Daoy (cell line): ENCODE results near the gene NUP214. TPM values are rescaled to one million over a fixed set of nuclear protein-coding genes. Genes with fewer than 3 reads are reported as not detected.
"Not testable (repeated sequence)": the region's sequence is repeated elsewhere in the genome, so short reads cannot be mapped to it uniquely, and the experiment has no call there.

Experiments
- DNase-seq: peaks from one replicate; pipeline ENCODE4 v3.0.0-alpha.2; 2015; ENCODE audit warnings: low read depth
- total RNA-seq: library from RNA; depleted of rRNA; stranded (reverse); fragments of >200 nt; shearing (Covaris generic); gene quantifications from 2 replicates; pipeline ENCODE4 v1.2.3, GENCODE V29; 2014

The NUP214 gene
- total RNA-seq, 1 experiment from 2014 or later, result 28.7 TPM

- no peak for DNase-seq
Measured at GRCh38 chr9:131116281-131117120, 8.9 kb upstream of the NUP214 start.

GRCh38 chr9:131117121-131117761 is 8.1 kb upstream of the NUP214 start:
- DNase-seq, result no peak

GRCh38 chr9:131117762-131118145 is 7.6 kb upstream of the NUP214 start:
- no peak for DNase-seq

- DNase-seq, result no peak
Measured at GRCh38 chr9:131119600-131119999, 5.8 kb upstream of the NUP214 start.

- no peak for DNase-seq
Measured at GRCh38 chr9:131120620-131121228, 4.7 kb upstream of the NUP214 start.

- DNase-seq, result no peak
Measured at GRCh38 chr9:131121346-131121745, 4.0 kb upstream of the NUP214 start.

GRCh38 chr9:131122158-131122557 is 3.2 kb upstream of the NUP214 start:
- no peak for DNase-seq

- no peak for DNase-seq
Measured at GRCh38 chr9:131125038-131125287, 423 bp upstream of the NUP214 start.

- no peak for DNase-seq
Measured at GRCh38 chr9:131126059-131126426, 657 bp downstream of the NUP214 start.

- no peak for DNase-seq
Measured at GRCh38 chr9:131129183-131129582, 3.8 kb downstream of the NUP214 start.

GRCh38 chr9:131138676-131139075 is 13.3 kb downstream of the NUP214 start:
- DNase-seq, result no peak

GRCh38 chr9:131140112-131140511 is 14.7 kb downstream of the NUP214 start:
- DNase-seq, result no peak

- DNase-seq, result no peak
Measured at GRCh38 chr9:131140550-131140949, 15.2 kb downstream of the NUP214 start.

GRCh38 chr9:131142160-131142559 is 16.8 kb downstream of the NUP214 start:
- no peak for DNase-seq

GRCh38 chr9:131144201-131144600 is 18.8 kb downstream of the NUP214 start:
- DNase-seq, result no peak

- no peak for DNase-seq
Measured at GRCh38 chr9:131145245-131145644, 19.9 kb downstream of the NUP214 start.

GRCh38 chr9:131146186-131146585 is 20.8 kb downstream of the NUP214 start:
- DNase-seq, result no peak

GRCh38 chr9:131148276-131148675 is 22.9 kb downstream of the NUP214 start:
- DNase-seq, result no peak

GRCh38 chr9:131148966-131149687 is 23.7 kb downstream of the NUP214 start:
- no peak for DNase-seq

GRCh38 chr9:131149688-131150053 is 24.3 kb downstream of the NUP214 start:
- no peak for DNase-seq

GRCh38 chr9:131153595-131153994 is 28.2 kb downstream of the NUP214 start:
- no peak for DNase-seq

- not testable (repeated sequence) for DNase-seq
Measured at GRCh38 chr9:131158673-131159072, 33.3 kb downstream of the NUP214 start.
